Gastroesophageal sphincter (tissue), 4 donors: ENCODE results near the gene MIA2. TPM values are rescaled to one million over a fixed set of nuclear protein-coding genes. Genes with fewer than 3 reads are reported as not detected.
"Not testable (repeated sequence)": the region's sequence is repeated elsewhere in the genome, so short reads cannot be mapped to it uniquely, and the experiment has no call there.

Experiments
- ATAC-seq: fragments of 150-250 bp; one replicate; pipeline ENCODE4 v1.9.1; 2016; ENCODE audit warnings: mild to moderate bottlenecking, moderate library complexity
- H3K27ac ChIP-seq, 4 donors: fragments of 200-600 bp; sonication (generic) in 3 of 4; 1 replicate in 3 of 4; 2 replicates in 1 of 4; pipeline ENCODE4 v1.5.1; 2016 to 2019
- H3K27me3 ChIP-seq: fragments of 200-600 bp; sonication (generic); one replicate; pipeline ENCODE4 v1.5.1; 2019
- H3K36me3 ChIP-seq, 2 donors: fragments of 200-600 bp; sonication (generic); one replicate each; pipeline ENCODE4 v1.5.1; 2019; ENCODE audit warnings: control low read depth in 1 of 2
- H3K4me1 ChIP-seq, 3 donors: fragments of 200-600 bp; sonication (generic); 1 replicate in 2 of 3; 2 replicates in 1 of 3; pipeline ENCODE4 v1.5.1; 2016 to 2019; ENCODE audit warnings: control low read depth in 2 of 3
- H3K4me3 ChIP-seq, 2 donors: fragments of 200-600 bp; sonication (generic); one replicate each; pipeline ENCODE4 v1.5.1; 2019; ENCODE audit warnings: mild to moderate bottlenecking in 1 of 2, moderate library complexity in 1 of 2
- H3K9me3 ChIP-seq, 3 donors: fragments of 200-600 bp; sonication (generic); one replicate each; pipeline ENCODE4 v1.5.1; 2017 to 2019; ENCODE audit warnings: control low read depth in 2 of 3
- CTCF ChIP-seq, 4 experiments: fragments of 200-600 bp in 2 of 4; fragments of 450-650 bp in 2 of 4; sonication (generic) in 1 of 4; IDR thresholded peaks; one replicate each; pipeline ENCODE4 v1.5.1; 2017 to 2019; ENCODE audit warnings: antibody characterized with exemption in 4 of 4, mild to moderate bottlenecking in 2 of 4, moderate library complexity in 2 of 4
- EP300 ChIP-seq: sonication (generic); formaldehyde crosslinking; IDR thresholded peaks from one replicate; pipeline ENCODE4 v1.6.1; 2017; ENCODE audit warnings: antibody characterized with exemption, mild to moderate bottlenecking
- POLR2A ChIP-seq, 2 donors: fragments of 450-650 bp; IDR thresholded peaks; one replicate each; pipeline ENCODE4 v1.6.1; 2017; ENCODE audit warnings: antibody characterized with exemption in 2 of 2, mild to moderate bottlenecking in 2 of 2, moderate library complexity in 1 of 2
- POLR2AphosphoS5 ChIP-seq: sonication (generic); formaldehyde crosslinking; IDR thresholded peaks from one replicate; pipeline ENCODE4 v1.6.1; 2017; ENCODE audit warnings: antibody characterized with exemption
- WGBS, 2 donors: methylation state at CpG; one replicate each; pipeline ENCODE4 v1.1.5; 2018; ENCODE audit warnings: low coverage in 1 of 2; 5-methylcytosine and 5-hydroxymethylcytosine counted together
- total RNA-seq, 4 donors: library from RNA; depleted of rRNA; stranded (reverse); fragments of >200 nt; gene quantifications; one replicate each; pipeline ENCODE4 v1.1.0, GENCODE V29; 2016

MIA2 gene
- total RNA-seq, 4 donors from 2014 or later, result 13.5 to 21.3 (median 16.3) TPM

- Histone ChIP-seq H3K9me3 (no peaks in the 10 kb centered on the region), H3K36me3 (no peaks in the 10 kb centered on the region), H3K27ac (no peak overlapping the region), H3K4me3 (no peak overlapping the region), H3K27me3 (no peaks in the 10 kb centered on the region), H3K4me1 (no peaks in the 10 kb centered on the region)
- no peak for ATAC-seq
- TF ChIP-seq POLR2AphosphoS5, result no peak
- TF ChIP-seq POLR2A (IDR thresholded peaks at IDR 0.05), result no peak
- TF ChIP-seq CTCF (IDR thresholded peaks at IDR 0.05), result no peak
- no peak for TF ChIP-seq EP300
- 74 to 100% methylated on average over 3 to 6 of the region's 8 CpGs for WGBS, 2 donors
These were observed 16.4 kb upstream of the MIA2 start for GRCh38 chr14:39217214-39217879.

- TF ChIP-seq EP300 (no peak), POLR2AphosphoS5 (no peak), CTCF (IDR thresholded peaks at IDR 0.05) (no peak), POLR2A (IDR thresholded peaks at IDR 0.05) (no peak)
- no peak overlapping the region for H3K27ac ChIP-seq
- H3K9me3 ChIP-seq, result no peaks in the 10 kb centered on the region
- no peaks in the 10 kb centered on the region for H3K27me3 ChIP-seq
- no peaks in the 10 kb centered on the region for H3K4me1 ChIP-seq
- no peak overlapping the region for H3K4me3 ChIP-seq
- 28 to 32% methylated on average over 4 to 5 of the region's 5 CpGs for WGBS, 2 donors
- no peaks in the 10 kb centered on the region for H3K36me3 ChIP-seq
- no peak for ATAC-seq
These were observed 15.4 kb upstream of the MIA2 start for GRCh38 chr14:39218171-39218769.

GRCh38 chr14:39219075-39219499, 14.6 kb upstream of the MIA2 start:
- Histone ChIP-seq H3K9me3 (no peaks in the 10 kb centered on the region), H3K4me1 (no peaks in the 10 kb centered on the region), H3K27me3 (no peaks in the 10 kb centered on the region), H3K4me3 (no peak overlapping the region), H3K36me3 (no peaks in the 10 kb centered on the region), H3K27ac (no peak overlapping the region)
- 51 to 67% methylated on average over 3 of the region's 3 CpGs for WGBS, 2 donors
- TF ChIP-seq POLR2A (IDR thresholded peaks at IDR 0.05) (no peak), POLR2AphosphoS5 (no peak), EP300 (no peak), CTCF (IDR thresholded peaks at IDR 0.05) (no peak)
- no peak for ATAC-seq

- ATAC-seq, H3K27me3 ChIP-seq, H3K4me1 ChIP-seq, H3K4me3 ChIP-seq, H3K36me3 ChIP-seq, H3K9me3 ChIP-seq, H3K27ac ChIP-seq: not testable (repeated sequence)
- WGBS, 2 donors, result 80 to 100% methylated on average over 1 of the region's 1 CpG
These were observed 13.2 kb upstream of the MIA2 start for GRCh38 chr14:39220473-39220872.

- 84 to 96% methylated on average over 3 of the region's 3 CpGs for WGBS, 2 donors
- no peaks in the 10 kb centered on the region for H3K9me3 ChIP-seq
- no peaks in the 10 kb centered on the region for H3K27me3 ChIP-seq
- H3K4me3 ChIP-seq, result no peak overlapping the region
- no peak overlapping the region for H3K27ac ChIP-seq
- H3K36me3 ChIP-seq, result no peaks in the 10 kb centered on the region
- no peak for ATAC-seq
- TF ChIP-seq POLR2A (IDR thresholded peaks at IDR 0.05), result no peak
- TF ChIP-seq CTCF (IDR thresholded peaks at IDR 0.05), result no peak
- no peak for TF ChIP-seq EP300
- no peak for TF ChIP-seq POLR2AphosphoS5
- H3K4me1 ChIP-seq, result no peaks in the 10 kb centered on the region
These were observed 5.7 kb upstream of the MIA2 start for GRCh38 chr14:39228044-39228443.
